ENCODE results near the gene LTN1. TPM values are rescaled to one million over a fixed set of nuclear protein-coding genes. Genes with fewer than 3 reads are reported as not detected.

LTN1 gene
- total RNA-seq, 2 experiments from 2014 or later = 26.7 to 28.0 TPM

DNA sequence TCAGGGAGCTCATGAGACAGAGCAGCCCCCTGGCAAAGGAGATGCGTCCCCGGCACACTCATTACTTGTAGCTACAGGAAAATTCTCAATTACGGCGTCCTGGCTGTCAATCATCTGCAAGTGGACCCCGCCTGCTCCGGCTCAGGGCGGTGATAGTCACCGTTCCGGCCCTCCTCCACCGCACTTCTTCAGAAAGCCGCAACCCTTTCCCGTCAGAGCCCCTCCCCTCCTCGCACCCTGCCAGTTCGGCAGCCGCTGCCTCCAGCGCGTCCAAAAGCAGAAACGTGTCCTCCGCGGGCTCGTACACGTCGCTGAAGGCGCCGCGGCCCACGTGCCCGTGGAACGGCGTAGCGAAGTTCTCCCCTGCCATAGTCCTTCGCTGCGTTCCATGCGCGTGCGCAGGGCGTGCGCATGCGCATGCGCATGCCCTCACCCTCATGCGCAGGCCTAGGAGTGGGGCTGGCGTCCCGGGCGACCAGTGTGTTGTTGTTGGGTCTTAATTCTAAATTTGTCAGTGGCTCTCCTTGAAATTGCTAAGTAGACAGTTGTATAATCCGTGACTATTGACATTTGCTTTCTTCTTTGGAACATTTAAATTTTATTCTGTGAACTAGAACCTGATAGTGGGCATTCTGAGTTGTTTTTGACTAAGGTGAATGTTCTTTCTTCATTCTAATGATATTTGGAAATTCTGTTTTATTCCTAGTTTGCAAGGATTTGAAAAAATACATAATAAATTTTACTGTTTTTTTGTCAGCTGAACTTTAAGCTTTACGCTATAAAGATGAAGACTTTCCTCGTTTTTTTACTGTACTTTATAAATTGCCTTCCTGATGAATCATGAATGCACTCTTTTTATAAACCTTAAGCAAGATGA, 107.5 kb downstream of the LTN1 start:
- Mint-ChIP-seq H3K27ac (peak overlapping the region; percentile 99), H3K36me3 (ENCODE audit: low read depth) (peaks cover 9% of the 10 kb centered on the region), H3K4me3 (peak overlapping the region; percentile 92), H3K27me3 (no peaks in the 10 kb centered on the region), H3K4me1 (ENCODE audit: low read depth) (peaks cover 11% of the 10 kb centered on the region), H3K9me3 (no peaks in the 10 kb centered on the region)
- intact Hi-C loops (cut with micrococcal nuclease) = no loop called here
- ChIA-PET CTCF (interaction anchor here (0.6 to 3.4 kb wide), 6 partner anchors 39 to 140 kb away, joined by 3 to 18 read pairs (median 4); no protein-coding TSS in a partner anchor), POLR2A (interaction anchor here (0.6 to 2.4 kb wide), 9 partner anchors 10 to 139 kb away, joined by 3 to 7 read pairs (median 5); partner anchors contain the start of gene USP16)
- DNase-seq = peak; percentile 94
- ATAC-seq = peak; percentile 96
- TF ChIP-seq, protein P1, sequence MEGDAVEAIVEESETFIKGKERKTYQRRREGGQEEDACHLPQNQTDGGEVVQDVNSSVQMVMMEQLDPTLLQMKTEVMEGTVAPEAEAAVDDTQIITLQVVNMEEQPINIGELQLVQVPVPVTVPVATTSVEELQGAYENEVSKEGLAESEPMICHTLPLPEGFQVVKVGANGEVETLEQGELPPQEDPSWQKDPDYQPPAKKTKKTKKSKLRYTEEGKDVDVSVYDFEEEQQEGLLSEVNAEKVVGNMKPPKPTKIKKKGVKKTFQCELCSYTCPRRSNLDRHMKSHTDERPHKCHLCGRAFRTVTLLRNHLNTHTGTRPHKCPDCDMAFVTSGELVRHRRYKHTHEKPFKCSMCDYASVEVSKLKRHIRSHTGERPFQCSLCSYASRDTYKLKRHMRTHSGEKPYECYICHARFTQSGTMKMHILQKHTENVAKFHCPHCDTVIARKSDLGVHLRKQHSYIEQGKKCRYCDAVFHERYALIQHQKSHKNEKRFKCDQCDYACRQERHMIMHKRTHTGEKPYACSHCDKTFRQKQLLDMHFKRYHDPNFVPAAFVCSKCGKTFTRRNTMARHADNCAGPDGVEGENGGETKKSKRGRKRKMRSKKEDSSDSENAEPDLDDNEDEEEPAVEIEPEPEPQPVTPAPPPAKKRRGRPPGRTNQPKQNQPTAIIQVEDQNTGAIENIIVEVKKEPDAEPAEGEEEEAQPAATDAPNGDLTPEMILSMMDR (IDR thresholded peaks at IDR 0.05) = no peak

DNA sequence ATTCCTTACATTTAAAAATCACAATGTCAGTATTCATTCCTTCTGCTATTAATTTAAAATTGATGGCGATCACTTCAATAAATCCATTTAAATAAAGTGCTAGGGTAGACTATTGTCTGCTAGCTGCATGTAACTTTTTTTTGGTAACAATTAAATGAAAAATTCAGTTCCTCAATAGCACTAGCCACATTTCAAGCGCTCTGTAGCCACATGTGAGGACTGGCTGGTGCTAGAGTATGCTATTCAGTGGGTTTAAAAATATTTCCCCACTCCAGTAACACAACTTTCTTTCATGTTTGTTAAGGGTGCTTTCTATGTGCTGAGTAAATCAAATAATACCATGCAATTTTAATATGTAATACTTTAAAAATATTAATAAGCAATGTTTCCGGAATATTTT, 108.2 kb downstream of the LTN1 start:
- H3K4me1 Mint-ChIP-seq (ENCODE audit: low read depth) = peaks cover 11% of the 10 kb centered on the region
- H3K36me3 Mint-ChIP-seq (ENCODE audit: low read depth) = peaks cover 9% of the 10 kb centered on the region
- H3K27ac Mint-ChIP-seq = peak overlapping the region; percentile 99
- intact Hi-C loops (cut with micrococcal nuclease) = no loop called here
- POLR2A ChIA-PET = interaction anchor here (0.7 to 2.4 kb wide), 8 partner anchors 9 to 140 kb away, joined by 3 to 7 read pairs (median 5); partner anchors contain the start of gene USP16
- H3K27me3 Mint-ChIP-seq = no peaks in the 10 kb centered on the region
- H3K9me3 Mint-ChIP-seq = no peaks in the 10 kb centered on the region
- H3K4me3 Mint-ChIP-seq = peak overlapping the region; percentile 92
- CTCF ChIA-PET = interaction anchor here (1.0 to 3.4 kb wide), 6 partner anchors 47 to 367 kb away, joined by 3 to 18 read pairs (median 4); no protein-coding TSS in a partner anchor
- ATAC-seq (peak; percentile 12), DNase-seq (no peak)
- TF ChIP-seq, protein P1 (IDR thresholded peaks at IDR 0.05) = no peak

DNA sequence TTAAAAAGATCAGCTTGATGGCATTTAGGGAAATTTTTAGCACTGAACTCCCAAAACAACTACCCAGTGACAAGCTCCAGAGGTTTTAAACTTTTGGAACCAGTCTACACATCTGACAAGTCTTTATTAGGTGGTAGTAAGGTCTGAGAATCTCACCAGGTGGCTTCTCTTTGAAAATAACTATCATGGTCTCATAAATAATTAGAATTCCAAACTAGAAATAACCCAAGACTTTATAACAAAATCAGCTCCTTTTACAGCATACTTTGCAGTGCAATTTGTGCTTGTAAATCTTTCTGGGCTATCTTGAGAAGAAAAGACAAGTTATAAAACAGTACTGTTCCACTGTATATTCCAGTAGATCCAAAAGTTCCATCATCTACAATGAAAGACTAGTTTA, 108.7 kb downstream of the LTN1 start:
- intact Hi-C loops (cut with micrococcal nuclease) = no loop called here
- peaks cover 9% of the 10 kb centered on the region for H3K36me3 Mint-ChIP-seq (ENCODE audit: low read depth)
- H3K9me3 Mint-ChIP-seq = no peaks in the 10 kb centered on the region
- no peak for ATAC-seq
- ChIA-PET POLR2A (interaction anchor here (0.6 to 2.4 kb wide), 7 partner anchors 8 to 140 kb away, joined by 3 to 7 read pairs (median 5); partner anchors contain the start of gene USP16), CTCF (interaction anchor here (1.0 to 3.4 kb wide), 6 partner anchors 46 to 367 kb away, joined by 3 to 18 read pairs (median 4); no protein-coding TSS in a partner anchor)
- H3K4me3 Mint-ChIP-seq = peak overlapping the region; percentile 92
- H3K4me1 Mint-ChIP-seq (ENCODE audit: low read depth) = peaks cover 11% of the 10 kb centered on the region
- H3K27ac Mint-ChIP-seq = peak overlapping the region; percentile 99
- no peaks in the 10 kb centered on the region for H3K27me3 Mint-ChIP-seq
- no peak for DNase-seq
- TF ChIP-seq, protein P1 (IDR thresholded peaks at IDR 0.05) = no peak

DNA sequence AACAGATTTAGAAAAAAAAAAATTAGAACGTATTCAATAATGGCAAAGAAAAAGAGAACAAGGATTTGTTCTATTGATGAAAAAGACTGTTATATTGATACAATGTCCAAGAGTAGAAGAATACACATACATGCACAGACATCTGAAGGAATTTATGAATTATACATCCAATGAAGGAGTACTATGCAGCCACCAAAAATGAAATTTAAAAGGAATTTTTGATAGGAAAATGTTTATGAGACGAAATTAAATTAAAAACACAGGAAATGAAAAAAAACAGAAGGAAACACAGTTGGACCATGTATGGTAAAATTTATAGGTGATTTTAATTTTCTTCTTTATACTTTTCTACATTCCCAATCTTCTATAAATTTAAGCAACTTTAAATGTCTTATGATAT, 110.3 kb downstream of the LTN1 start:
- CTCF ChIA-PET = no interaction called here
- Mint-ChIP-seq H3K4me1 (ENCODE audit: low read depth) (peaks cover 11% of the 10 kb centered on the region), H3K27ac (no peak overlapping the region), H3K4me3 (no peak overlapping the region), H3K36me3 (ENCODE audit: low read depth) (peaks cover 12% of the 10 kb centered on the region), H3K9me3 (no peaks in the 10 kb centered on the region), H3K27me3 (no peaks in the 10 kb centered on the region)
- TF ChIP-seq, protein P1 (IDR thresholded peaks at IDR 0.05) = no peak
- ATAC-seq (no peak), DNase-seq (no peak)
- POLR2A ChIA-PET = interaction anchor here (0.7 kb wide), 1 partner anchor 35 kb away, joined by 3 read pairs; no protein-coding TSS in a partner anchor
- intact Hi-C loops (cut with micrococcal nuclease) = no loop called here

Other genes starting within 250 kb of the LTN1 start
- gene RWDD2B, start 26.5 kb upstream of the LTN1 start, total RNA-seq = 10 to 100 TPM; 14.7 to 14.9 TPM
- gene USP16, start 31.8 kb upstream of the LTN1 start, total RNA-seq = 10 to 100 TPM; 39.9 TPM
- 100 to 1,000 TPM; 474 to 489 TPM for gene CCT8, start 80.8 kb upstream of the LTN1 start, total RNA-seq
- 1 to 10 TPM; 3.2 to 4.7 TPM for gene MAP3K7CL, start 137.8 kb upstream of the LTN1 start, total RNA-seq

Data from activated CD8-positive, alpha-beta T cell treated with anti-CD3 and anti-CD28 coated beads for 36 hours (primary cell).